ENCODE measurements around the gene LTB.

The LTB gene

DNA sequence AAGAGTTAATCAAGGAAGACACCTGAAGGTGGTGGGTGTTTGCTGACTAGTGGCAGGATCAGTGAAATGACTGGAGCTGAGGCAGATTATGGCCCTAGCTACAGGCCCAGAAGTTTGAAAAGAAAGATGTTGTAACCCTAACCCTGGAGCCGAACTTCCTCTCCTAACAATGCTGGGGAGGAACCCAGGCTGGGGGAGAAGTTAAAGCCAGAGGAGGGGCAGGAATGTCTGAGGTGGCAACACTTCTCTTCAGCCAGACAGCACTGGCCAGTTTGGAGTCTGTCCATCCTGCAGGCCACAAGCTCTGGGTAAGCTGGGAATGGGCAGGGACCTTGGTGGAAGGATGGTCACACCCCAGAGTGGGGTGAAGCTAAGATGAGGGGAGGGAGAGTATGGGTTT is 3.8 kb upstream of the LTB start, which contains the start of gene LST1:
LST1 (plus strand) TSS at position 270 of the 400 bp plus-strand sequence. CDS start 1,023 bp downstream, outside the sequence.
- TF ChIP-seq ZFX (IDR thresholded peaks at IDR 0.05; ENCODE audit: borderline replicate concordance), result no peak
- TF ChIP-seq, protein P1, sequence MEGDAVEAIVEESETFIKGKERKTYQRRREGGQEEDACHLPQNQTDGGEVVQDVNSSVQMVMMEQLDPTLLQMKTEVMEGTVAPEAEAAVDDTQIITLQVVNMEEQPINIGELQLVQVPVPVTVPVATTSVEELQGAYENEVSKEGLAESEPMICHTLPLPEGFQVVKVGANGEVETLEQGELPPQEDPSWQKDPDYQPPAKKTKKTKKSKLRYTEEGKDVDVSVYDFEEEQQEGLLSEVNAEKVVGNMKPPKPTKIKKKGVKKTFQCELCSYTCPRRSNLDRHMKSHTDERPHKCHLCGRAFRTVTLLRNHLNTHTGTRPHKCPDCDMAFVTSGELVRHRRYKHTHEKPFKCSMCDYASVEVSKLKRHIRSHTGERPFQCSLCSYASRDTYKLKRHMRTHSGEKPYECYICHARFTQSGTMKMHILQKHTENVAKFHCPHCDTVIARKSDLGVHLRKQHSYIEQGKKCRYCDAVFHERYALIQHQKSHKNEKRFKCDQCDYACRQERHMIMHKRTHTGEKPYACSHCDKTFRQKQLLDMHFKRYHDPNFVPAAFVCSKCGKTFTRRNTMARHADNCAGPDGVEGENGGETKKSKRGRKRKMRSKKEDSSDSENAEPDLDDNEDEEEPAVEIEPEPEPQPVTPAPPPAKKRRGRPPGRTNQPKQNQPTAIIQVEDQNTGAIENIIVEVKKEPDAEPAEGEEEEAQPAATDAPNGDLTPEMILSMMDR (IDR thresholded peaks at IDR 0.05), result no peak
- no peak within 1 kb of the TSS for H3K27ac ChIP-seq

DNA sequence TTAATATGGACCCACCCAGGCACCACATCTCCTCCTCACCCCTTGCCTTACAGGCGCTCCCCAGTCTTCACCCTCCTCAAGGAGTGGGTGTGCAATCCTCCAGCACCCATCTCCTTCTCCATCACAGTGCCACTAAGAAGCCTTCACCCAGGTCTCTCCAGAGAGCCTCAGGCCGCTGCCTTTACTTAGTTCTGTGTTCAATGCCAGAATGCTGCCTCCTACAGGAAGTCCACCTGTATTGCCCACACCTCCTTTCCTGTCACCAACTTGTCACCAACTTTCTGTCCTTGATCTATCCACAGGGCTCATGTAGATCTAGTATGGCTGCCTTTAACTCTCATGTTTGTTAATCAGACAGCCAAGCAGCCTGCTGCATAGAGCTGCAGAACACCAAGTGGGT is 3.3 kb upstream of the LTB start:
- no peak overlapping the region for H3K27ac ChIP-seq
- TF ChIP-seq, protein P1 (IDR thresholded peaks at IDR 0.05), result peak; percentile 73
- TF ChIP-seq ZFX (IDR thresholded peaks at IDR 0.05; ENCODE audit: borderline replicate concordance), result no peak

DNA sequence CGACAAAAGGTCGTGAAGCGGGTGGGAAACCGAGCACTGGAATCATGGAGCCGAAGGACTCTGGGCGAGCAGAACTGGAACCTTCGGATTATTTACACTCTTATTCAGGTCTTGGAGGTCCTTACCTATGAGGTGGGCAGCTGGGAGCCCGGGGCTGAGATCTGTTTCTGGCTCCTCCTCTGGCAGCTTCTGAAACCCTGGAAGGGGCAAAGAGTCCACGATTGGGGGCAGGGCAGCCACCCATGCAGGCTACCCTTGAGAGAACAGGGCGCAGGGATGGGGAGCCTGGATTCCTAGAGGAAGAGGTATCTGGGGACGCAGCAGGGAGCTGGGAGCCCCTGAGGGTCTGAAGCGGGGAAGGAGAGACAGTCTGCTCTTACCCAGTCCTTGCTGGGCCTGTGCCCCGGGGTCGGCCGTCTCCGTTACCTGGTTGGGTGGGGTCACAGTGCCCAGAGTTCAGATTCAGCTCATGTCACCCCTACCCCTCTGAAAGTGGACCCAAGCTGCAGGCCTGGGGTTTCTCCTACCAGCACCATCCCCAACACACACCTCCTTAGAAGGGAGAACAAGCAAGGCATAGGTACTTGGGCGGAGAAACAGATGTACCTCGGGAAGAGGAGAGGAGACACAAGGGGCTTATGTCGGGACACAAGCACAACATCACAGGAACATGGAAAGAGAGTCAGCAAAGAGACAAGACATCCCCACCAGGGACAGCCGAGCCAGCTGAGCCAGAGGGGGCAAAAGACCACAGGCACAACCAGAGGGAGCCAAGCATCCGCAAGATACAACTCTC is 592 bp downstream of the LTB start:
- TF ChIP-seq, protein P1 (IDR thresholded peaks at IDR 0.05), result no peak
- no peak for TF ChIP-seq ZFX (IDR thresholded peaks at IDR 0.05; ENCODE audit: borderline replicate concordance)

DNA sequence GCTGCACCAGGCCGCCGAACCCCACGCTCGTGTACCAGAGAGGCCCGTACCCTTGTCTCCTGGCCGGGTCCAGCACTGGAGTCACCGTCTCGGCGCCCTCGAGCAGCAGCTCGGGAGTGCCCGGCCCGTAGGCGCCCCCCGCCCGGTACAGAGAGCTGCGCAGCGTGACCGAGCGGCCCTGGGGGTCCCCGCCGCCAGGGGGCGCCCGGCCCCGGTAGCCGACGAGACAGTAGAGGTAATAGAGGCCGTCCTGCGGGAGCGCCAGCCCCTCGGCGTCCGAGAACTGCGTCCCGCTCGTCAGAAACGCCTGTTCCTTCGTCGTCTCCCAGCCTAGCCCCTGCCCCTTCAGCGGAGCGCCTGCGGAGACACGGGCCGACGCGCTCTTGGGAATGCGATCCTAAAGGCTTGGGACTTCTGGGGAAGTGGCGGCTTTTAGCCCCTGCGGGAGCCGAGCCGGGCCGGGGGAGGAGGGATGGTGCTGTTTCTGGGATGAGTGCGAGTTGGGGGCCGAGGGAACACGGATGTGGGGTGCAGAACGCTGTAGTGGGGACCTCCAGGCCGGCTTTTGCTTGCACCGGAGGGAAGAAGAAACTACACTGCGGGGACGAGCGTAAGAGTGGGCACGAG is 1.3 kb downstream of the LTB start:
- H3K27ac ChIP-seq, result no peak overlapping the region
- TF ChIP-seq, protein P1 (IDR thresholded peaks at IDR 0.05), result peak; percentile 99
- no peak for TF ChIP-seq ZFX (IDR thresholded peaks at IDR 0.05; ENCODE audit: borderline replicate concordance)

More for the DNA sequence above, 592 bp downstream of the LTB start:
- H3K27ac ChIP-seq, result no peak overlapping the region

DNA sequence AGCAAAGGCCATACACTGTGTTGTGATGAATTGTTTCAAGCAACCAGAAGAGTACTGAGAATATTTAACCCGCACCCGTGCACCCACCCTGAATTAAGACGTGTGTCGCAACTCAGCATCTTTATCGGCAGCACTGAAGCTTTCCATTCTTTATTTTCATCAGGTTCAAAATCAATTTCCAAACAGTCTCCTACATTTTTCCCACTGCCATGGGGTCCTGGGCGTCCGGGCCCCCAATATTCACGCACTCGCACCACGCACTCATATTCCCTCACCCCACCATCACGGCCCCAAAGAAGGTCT is 1.8 kb downstream of the LTB start:
- TF ChIP-seq ZFX (IDR thresholded peaks at IDR 0.05; ENCODE audit: borderline replicate concordance), result no peak
- TF ChIP-seq, protein P1 (IDR thresholded peaks at IDR 0.05), result no peak
- no peak overlapping the region for H3K27ac ChIP-seq

DNA sequence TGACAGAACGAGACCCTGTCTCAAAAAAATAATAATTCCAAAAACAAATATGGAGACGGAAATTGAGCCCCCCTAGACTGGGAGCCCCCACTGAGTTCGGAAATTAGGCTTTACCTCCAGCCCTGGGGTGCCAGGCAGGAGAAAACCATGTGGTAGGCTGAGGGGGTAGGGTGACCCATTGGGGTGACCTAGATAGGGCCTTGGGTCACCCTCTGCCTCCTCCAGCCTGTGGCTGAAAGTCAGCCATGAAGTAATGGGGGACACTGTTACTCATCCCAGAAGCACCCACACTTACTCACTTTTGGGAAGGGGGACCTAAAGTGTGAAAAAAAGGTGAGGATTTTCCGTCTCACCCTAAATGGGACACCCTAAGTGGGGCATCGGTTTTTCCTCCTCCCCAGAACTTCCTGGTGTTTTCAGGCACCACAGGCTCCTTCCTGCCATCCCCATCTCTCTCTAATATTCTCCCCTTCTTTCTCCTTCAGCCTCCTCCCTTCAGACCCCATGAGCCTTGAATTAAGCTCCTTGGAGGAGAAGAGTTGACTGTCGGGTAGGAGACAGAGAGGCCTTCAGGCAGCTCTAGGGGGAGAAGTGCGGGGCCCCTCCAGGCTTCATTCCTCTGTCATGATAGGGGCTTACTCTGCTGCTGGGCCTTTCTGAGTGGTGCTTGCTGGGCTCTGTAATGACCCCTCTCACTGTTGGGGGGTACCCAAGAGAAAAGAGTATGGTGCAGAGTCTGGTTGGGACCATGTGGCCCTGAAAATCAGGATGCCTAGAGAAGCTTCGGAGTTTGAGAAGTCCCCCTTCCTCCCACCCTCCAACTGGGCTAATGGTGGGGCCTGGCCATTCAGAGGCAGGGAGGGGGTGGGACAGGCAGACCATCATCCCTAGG is 2.4 kb downstream of the LTB start:
- H3K27ac ChIP-seq, result no peak overlapping the region

DNA sequence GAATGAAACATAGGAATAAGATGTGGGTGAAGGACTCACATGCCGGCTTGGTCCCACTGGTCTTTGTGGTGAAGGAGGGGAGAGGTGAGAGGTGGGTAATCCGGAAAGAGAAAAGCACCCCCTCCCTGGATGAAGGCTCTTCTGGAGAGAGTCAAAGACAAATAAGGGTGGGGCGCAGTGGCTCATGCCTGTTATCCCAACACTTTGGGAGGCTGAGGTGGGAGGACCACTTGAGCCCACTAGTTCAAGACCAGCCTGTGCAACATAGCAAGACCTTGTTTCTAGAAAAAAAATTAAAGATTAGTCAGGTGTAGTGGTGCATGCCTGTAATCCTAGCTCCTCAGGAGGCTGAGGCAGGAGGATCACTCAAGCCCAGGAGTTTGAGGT is 3.1 kb downstream of the LTB start:
- no peak for TF ChIP-seq ZFX (IDR thresholded peaks at IDR 0.05; ENCODE audit: borderline replicate concordance)
- TF ChIP-seq, protein P1 (IDR thresholded peaks at IDR 0.05), result no peak
- no peak overlapping the region for H3K27ac ChIP-seq

More for the DNA sequence above, 2.4 kb downstream of the LTB start:
- TF ChIP-seq ZFX (IDR thresholded peaks at IDR 0.05; ENCODE audit: borderline replicate concordance), result no peak

All from 22Rv1 (cell line).